GM23338 (cell line): ENCODE measurements around the gene RNF44.

Experiments
- CREB1 ChIP-seq: fragments of 250-450 bp; sonication (Bioruptor Pico); IDR thresholded peaks from 2 replicates; pipeline ENCODE4 v1.5.0; 2020; ENCODE audit warnings: low read depth, mild to moderate bottlenecking, moderate library complexity
- CTCF ChIP-seq, 2 experiments: fragments of 200-600 bp in 1 of 2; sonication (generic) in 1 of 2; conservative IDR thresholded peaks; 2 replicates each; pipeline versions ENCODE4 v1.5.1 to v1.6.1; 2016 to 2017; ENCODE audit warnings: antibody characterized with exemption in 2 of 2, low read depth in 2 of 2, mild to moderate bottlenecking in 2 of 2, moderate library complexity in 1 of 2
- EZH2 ChIP-seq: fragments of 200-600 bp; sonication (generic); IDR thresholded peaks from one replicate; pipeline ENCODE4 v1.8.0; 2017; ENCODE audit warnings: antibody characterized with exemption, mild to moderate bottlenecking, low read depth; ENCODE audit not compliant: unreplicated experiment
- EZH2phosphoT487 ChIP-seq: fragments of 200-600 bp; sonication (generic); IDR thresholded peaks from one replicate; pipeline ENCODE4 v1.8.1; 2018; ENCODE audit warnings: antibody characterized with exemption; ENCODE audit not compliant: unreplicated experiment
- JUNB ChIP-seq: IDR thresholded peaks from one replicate; pipeline ENCODE4 v1.6.1; 2016; ENCODE audit warnings: antibody characterized with exemption; ENCODE audit not compliant: unreplicated experiment
- POLR2AphosphoS5 ChIP-seq: IDR thresholded peaks from 2 replicates; pipeline ENCODE4 v1.6.1; 2016; ENCODE audit warnings: antibody characterized with exemption, low read depth
- TF ChIP-seq, protein P1 (sequence below): IDR thresholded peaks from one replicate; pipeline ENCODE4 v1.6.1; 2018; ENCODE audit warnings: antibody characterized with exemption; ENCODE audit not compliant: unreplicated experiment

DNA sequence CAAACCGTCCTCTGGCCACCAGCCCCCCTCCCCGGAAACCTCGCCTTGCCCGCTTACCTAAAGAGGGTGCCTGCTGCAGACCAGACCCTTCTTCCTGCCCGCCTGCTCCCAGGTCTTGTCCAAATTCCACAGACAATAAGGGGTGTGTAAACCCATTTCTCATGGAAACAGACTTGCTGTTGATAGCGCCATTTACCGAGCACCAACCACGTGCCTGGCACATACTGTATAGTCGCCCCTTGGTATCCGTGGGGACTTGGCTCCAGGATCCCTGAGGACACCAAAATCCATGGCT lies 37.0 kb upstream of the RNF44 start:
- TF ChIP-seq EZH2 (no peak), CTCF (conservative IDR thresholded peaks at IDR 0.05; ENCODE audit: low read depth in 2 of 2) (peak in 1 of 2 experiments; percentile 18; a peak in 1 of 4 replicates), JUNB (no peak), CREB1 (CRISPR knock-in tag) (no peak), POLR2AphosphoS5 (no peak), EZH2phosphoT487 (no peak)
- TF ChIP-seq, protein P1, sequence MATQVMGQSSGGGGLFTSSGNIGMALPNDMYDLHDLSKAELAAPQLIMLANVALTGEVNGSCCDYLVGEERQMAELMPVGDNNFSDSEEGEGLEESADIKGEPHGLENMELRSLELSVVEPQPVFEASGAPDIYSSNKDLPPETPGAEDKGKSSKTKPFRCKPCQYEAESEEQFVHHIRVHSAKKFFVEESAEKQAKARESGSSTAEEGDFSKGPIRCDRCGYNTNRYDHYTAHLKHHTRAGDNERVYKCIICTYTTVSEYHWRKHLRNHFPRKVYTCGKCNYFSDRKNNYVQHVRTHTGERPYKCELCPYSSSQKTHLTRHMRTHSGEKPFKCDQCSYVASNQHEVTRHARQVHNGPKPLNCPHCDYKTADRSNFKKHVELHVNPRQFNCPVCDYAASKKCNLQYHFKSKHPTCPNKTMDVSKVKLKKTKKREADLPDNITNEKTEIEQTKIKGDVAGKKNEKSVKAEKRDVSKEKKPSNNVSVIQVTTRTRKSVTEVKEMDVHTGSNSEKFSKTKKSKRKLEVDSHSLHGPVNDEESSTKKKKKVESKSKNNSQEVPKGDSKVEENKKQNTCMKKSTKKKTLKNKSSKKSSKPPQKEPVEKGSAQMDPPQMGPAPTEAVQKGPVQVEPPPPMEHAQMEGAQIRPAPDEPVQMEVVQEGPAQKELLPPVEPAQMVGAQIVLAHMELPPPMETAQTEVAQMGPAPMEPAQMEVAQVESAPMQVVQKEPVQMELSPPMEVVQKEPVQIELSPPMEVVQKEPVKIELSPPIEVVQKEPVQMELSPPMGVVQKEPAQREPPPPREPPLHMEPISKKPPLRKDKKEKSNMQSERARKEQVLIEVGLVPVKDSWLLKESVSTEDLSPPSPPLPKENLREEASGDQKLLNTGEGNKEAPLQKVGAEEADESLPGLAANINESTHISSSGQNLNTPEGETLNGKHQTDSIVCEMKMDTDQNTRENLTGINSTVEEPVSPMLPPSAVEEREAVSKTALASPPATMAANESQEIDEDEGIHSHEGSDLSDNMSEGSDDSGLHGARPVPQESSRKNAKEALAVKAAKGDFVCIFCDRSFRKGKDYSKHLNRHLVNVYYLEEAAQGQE = no peak
